HPDE6-E6E7 (cell line): ENCODE results near the gene PGAP2.
"Not testable (repeated sequence)": the region's sequence is repeated elsewhere in the genome, so short reads cannot be mapped to it uniquely, and the experiment has no call there.

Experiments used
- DNase-seq: peaks from one replicate; pipeline ENCODE4 v3.0.0; 2011; ENCODE audit warnings: missing footprints; ENCODE audit errors: extremely low spot score

PGAP2 gene

DNA sequence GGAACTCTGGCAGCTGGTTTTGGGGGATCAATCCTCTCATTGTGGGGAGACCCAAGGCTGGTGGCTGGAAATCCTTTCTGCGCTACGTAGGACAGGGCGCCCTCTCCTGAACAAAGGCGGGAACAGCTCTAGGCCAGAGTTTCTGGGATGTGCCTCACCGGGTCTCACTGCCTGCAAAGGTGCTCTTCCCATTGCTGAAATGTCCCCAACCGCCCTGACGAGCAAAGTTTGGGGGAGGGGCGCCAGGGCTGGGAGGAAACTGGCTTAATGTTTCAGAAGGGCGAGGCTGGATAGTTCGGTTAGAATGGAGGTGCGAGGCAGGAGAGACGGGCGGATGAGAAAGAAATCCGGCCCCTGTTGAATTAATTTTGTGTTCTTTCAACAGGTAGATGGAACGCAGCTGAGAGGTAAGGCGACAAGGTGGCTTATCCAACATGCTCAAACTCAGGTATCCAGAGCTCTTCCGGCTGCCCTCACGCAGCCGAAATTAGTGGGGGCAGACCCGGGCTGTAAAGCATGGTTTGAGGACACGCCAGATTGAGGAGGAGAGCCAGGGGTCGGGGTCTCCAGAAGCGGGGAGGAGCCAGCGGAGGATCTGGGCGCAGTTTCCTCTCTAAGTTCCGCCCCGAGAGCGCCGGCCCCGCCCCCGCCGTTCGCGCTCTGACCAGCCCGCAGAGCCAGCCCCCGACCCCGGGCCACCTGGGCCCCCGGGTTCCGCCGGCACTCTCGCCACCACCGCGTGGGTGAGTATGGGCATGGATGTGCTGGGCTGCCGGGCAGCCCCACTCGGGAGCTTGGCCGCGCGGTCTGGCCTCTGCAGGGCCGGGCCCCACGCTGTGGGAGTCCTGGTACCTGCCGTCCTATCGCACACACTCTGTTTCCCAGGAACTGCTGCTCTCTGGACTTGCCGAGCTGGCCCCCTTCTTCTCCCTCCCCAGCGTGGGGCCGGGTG lies at the start of gene PGAP2:
PGAP2 (plus strand) TSS at position 652 of the 952 bp plus-strand sequence. CDS start 2,700 bp downstream, outside the sequence.
- no peak for DNase-seq

DNA sequence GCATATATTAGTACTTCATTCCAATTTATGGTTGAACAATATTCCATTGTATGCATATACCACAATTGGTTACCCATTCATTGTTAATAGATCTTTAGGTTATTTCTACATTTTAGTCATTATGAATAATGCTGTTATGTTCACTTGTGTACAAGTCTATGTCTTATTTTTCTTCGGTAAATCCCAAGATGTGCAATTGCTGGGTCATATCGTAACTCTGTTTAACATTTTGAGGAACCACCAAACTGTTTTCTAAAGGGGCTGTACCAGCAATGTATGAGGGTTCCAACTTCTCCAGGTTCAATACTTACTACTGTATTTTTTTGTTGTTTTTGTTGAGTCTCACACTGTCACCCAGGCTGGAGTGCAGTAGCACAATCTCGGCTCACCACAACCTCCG lies 44.1 kb upstream of the PGAP2 start:
- no peak for DNase-seq

DNA sequence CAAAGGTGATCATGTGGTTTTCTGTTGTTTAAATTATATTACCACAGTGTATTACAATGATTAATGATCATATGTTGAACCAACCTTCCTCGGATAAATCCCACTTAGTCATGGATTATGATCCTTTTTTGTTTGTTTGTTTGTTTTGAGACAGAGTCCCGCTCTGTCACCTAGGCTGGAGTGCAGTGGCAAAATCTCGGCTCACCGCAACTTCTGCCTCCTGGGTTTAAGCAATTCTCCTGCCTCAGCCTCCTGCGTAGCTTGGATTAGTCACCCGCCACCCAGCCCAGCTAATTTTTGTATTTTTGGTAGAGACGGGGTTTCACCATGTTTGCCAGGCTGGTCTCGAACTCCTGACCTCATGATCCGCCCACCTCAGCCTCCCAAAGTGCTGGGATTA lies 41.5 kb upstream of the PGAP2 start:
- not testable (repeated sequence) for DNase-seq

DNA sequence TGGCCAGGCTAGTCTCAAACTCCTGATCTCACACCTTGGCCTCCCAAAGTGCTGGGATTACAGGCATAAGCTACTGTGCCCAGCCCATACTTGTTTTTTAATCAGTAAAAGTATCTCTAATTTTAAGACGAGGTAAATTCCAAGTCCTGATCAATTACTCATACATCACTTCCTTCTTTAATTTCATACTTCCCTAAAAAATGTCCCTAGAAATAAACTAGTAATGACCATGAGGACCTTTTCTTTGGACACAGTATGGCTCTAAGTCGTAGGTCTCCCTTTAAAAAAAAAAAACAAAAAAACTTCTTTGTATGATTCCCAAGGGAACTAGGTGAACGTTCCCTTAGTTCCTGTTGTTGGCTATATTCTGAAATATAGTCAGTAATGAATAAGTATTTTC lies 40.8 kb upstream of the PGAP2 start:
- no peak for DNase-seq

DNA sequence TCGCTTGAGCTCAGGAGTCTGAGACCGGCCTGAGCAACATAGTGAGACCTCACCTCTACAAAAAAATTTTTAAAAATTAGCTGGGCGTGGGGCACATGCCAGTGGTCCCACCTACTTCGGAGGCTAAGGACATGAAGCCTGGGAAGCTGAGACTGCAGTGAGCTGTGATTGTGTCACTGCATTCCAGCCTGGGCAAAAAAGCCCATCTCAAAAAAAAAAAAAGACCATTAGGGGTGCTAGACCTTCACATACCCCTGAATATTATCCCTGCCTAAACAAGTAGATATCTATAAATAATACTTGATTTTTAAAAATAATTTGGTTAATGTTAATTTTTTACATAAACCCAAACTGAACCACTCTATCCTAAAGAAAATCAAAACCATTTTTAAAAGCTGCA lies 35.2 kb upstream of the PGAP2 start:
- no peak for DNase-seq

DNA sequence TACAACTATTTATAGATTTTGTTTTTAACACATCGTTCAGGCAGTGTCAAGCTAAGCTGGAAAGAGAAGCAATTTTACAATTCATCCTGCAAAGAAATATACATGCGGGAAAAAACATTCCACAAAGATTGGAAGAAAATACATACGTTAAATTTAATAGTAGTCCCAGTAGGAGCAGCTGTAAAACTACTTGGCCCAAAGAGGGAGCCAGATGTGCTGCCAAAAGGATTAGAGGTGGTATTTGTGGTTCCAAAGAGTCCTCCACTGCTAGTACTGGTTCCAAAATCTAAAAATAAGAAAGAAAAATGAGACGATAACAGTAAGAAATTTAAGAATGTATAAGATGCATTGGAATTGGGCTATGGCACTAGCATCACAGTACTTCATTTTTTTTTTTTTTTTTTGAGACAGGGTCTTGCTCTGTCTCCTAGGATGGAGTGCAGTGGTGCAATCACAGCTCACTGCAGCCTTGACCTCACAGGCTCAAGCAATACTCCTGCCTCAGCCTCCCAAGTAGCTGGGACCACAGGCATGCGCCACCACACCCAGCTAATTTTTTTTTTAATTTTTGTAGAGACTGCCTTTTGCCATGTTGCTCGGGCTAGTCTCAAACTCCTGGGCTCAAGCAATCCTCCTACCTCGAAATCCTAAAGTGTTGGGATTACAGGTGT lies 32.5 kb upstream of the PGAP2 start:
- DNase-seq, result no peak

DNA sequence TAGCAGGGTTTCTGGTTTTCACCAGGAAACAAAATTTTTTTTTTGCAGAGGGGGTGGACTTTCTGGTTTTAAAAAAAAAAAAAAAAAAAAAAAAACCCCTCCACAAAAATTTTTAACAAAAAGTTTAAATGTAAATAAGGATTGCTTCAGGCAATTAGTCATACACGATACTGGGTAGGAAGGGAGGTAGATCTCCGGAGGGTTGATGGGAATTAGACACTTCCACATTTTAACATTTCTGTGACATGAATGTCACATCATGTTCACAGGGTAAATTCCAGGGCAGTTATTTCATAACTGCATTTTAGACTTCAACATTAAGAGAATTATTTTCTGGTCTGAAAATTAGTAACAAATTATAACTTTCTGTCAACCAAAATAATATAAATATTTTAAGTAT lies 26.9 kb upstream of the PGAP2 start:
- no peak for DNase-seq

DNA sequence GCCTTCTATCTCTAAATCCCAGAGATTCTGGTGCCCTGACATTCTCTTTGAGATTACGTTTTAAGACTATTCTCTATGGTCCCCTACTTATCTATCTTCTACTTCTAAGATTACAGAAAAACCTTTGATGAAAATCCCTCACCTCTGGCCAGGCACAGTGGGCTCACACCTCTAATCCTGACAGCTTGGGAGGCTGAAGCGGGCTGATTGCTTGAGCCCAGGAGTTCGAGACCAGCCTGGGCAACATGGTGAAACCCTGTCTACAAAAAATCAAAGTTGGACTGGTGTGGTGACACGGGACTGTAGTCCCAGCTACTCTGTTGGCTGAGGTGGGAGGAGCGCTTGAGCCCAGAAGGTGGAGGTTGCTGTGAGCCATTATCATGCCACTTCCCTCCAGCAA lies 25.4 kb upstream of the PGAP2 start:
- no peak for DNase-seq

DNA sequence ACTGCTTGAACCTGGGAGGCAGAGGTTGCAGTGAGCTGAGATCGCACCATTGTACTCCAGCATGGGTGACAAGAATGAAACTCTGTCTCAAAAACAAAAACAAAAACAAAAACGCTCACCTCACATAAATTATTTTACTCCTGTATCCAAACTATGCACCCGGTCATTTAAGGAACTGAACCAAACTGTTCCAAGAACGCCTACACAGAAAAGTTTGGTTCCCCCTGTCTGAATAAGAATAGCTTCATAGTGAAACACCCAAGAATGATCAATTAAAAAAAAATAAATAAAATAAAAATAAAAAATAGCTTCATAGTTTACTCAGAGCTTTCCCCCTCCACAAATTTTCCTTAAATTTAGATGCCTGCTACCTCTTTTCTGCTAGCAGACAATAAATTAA lies 24.7 kb upstream of the PGAP2 start:
- no peak for DNase-seq

DNA sequence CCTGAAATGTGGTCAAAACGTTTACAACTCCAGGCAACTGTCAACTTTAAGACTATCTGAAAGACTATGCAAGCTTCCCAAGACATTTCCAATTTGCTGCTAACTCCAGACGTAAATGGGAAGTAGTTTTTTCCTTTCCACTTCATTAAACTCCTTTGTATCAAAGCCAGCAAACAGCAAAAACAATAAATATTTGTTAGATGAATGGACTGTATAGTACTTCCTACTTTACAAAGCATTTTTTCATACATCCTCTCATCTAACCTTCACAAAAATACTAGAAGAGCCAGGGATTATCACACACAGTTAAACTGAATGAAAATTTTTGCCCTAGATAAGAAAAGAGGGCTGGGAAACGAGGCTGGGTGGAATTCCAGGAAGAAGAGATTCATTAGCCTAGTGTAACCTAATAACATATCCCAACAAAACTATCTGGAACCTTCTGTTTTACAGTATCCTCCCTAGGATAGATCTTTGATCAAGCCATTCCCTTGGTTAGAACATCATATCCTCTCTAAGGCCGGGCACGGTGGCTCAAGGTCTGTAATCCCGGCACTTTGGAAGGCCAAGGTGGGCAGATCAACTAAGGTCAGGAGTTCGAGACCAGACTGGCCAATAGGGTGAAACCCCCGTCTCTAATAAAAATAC lies 21.5 kb upstream of the PGAP2 start:
- no peak for DNase-seq

DNA sequence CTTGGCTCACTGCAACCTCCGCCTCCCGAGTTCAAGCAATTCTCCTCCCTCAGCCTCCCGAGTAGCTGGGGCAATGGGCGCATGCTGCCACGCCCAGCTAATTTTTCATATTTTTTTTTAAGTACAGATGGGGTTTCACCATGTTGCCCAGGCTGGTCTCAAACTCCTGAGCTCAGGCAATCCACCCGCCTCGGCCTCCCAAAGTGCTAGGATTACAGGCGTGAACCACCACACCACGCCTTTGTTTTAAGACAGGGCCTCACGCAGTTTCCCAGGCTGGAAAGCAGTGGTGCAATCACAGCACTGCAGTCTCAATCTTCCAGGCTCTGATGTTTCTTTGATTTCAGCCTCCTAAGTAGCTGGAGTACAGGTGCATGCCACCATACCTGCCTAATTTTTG lies 14.0 kb upstream of the PGAP2 start:
- DNase-seq, result not testable (repeated sequence)

DNA sequence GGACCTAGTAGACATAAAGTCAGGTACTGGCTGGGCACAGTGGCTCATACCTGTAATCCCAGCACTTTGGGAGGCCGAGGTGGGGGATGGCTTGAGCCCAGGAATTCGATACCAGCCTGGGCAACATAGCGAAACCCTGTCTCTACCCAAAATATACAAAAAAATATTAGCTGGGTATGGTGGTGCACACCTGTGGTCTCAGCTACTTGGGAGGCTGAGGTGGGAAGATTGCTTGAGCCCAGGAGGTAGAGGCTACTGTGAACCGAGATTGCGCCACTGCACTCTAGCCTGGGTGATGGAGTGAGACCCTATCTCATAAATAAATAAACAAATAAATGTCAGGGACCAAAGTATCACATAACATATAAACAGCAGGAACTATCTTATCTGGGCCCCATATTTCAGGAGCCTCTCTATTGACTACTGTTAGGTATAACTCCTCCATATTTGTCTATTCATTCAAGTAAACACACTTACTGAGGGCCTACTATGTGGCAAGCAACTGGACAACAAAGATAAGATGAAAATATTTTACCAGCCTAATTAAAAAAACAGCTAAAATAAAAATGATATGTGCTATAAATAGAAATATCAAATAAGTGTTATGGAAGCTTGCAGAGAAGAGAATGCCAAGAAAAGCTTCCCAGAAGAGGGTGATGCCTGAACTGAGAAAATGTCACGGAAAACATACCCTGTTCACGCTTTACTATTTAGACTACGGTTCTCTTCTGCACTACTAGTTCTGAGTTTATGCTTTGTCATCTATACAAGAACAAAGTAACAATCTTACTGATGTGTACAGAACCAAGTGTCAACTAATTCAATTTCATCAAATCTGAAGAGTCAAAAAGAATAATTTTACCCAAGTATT lies 13.0 kb upstream of the PGAP2 start:
- no peak for DNase-seq

DNA sequence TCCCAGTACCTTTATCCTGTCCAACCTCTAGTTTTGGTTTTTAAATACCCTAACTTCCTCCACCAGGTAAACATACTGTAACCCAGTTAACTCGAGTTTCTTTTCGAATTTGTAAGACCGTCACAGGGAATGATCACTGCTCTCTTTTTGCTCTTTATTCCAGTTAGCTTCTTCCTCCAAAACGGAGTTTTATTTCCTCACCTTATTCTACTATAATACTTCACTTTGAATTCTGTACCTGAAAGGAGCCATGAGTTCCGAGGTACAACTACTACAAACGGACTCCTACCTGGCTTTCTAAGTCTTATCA lies 12.4 kb upstream of the PGAP2 start:
- DNase-seq, result no peak

DNA sequence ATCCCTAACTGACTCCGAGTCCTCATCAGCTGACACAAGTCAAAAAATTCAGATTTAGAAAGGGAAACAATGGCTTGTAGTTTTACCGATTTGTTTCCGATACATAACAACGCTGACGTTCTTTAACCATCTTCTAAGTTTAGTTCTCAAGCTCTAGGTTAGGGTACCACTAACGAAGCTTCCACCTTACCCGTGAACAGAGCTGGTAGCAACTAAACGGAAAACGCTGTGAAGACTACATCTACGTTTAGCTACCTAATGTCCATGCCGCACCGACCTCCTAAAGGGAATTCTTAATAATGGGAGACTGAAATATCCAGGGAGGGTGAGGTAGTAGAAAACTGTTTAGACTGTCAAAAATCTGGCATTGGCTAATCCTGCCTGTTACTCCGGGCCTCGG lies 12.0 kb upstream of the PGAP2 start:
- no peak for DNase-seq

DNA sequence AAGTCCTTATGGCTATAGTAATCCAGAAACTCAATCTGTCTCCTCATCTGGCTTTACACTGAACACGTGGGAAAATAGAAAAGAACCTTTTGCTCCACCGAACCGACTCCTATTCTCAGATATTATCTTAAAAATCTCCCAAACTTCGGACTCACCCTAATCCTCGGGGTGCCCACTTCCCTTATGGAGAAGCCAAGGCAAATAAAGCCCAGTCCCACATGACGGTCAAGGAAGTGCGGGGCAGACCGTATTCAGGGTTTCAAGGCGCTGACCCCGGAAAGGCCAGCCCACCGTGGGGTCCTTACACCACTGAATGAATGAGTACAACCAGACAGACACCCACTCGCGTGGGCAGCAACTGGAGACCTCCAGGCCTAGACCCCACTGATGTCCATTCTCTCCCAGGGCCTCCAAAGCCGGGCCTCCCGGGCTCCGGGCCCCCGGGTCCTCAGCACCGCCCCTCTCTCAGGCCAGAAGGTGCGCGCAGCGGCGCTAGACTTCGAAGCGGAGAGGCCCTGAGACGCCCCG lies 11.5 kb upstream of the PGAP2 start:
- no peak for DNase-seq

DNA sequence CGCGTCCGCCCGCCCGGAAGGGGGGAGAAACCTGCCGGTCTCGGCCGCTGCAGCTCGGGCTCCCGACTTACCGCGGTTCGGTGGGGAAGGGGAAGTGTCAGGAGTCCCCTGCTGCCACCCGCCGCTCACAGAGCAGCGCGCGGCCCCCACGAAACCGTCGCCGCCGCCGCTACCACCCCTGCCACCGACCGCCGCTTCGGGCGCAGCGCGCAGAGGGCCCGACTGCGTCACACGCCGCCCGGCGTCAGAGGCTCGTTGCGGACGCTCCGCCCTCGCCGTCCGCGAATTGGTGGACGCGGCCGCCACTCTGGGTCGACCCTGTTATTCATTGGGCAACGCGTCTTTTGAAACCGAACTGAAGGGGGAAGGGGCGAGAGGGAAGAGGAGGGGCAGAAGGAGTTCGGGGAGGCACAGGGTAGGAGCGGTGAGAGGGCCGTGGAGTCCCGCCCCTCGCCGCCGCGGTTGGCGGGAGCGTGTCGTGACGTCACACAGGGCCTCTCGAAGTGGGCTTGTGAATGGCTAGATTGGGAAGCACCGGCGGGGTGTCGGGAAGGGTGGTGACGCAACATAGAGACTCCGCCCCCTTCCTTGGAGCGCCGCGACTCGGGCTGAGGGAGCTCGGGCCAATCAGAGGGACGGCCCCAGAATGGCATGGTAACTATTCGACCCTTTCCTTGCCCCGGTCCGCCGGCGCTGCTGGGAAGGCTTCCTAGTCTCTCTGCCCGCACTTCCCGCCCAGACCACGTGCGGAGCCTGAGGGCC lies 10.8 kb upstream of the PGAP2 start, which contains the start of gene NUP98:
NUP98 (minus strand) TSS at position 226 of the 762 bp plus-strand sequence. CDS start 15,437 bp downstream, outside the sequence.
- peak; percentile 98 for DNase-seq

DNA sequence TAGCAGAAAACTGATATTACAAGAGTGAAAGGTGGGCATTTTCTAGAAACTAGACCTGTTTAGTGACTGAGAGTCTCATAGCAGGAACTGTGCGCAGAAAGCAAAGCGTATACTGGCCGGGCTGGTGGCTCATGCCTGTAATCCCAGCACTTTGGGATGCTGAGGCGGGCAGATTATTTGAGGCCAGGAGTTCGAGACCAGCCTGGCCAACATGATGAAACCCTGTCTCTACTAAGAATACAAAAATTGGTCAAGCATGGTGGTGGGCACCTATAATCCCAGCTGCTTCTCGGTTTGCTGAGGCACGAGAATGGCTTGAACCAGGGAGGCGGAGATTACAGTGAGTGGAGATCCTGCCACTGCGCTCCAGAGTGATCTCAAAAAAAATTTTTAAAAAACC lies 9.2 kb upstream of the PGAP2 start:
- DNase-seq, result no peak

DNA sequence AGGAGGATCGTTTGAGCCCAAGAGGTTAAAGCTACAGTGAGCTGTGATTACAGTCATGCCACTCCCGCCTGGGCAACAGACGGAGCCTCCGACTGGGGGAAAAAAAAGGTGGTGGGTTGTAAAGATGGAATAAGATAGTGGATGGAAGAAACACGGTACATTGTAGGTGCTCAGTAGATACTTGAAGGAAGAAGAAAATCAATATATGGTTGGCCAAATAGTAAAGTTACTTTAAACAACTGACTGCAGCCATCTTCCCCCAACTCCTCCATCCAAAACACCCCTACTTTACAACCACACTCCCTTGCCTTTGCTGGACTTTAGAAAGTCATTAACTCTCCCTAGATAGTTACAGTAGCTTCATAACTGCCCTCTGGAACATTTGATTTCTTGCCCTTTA lies 8.5 kb upstream of the PGAP2 start:
- no peak for DNase-seq

DNA sequence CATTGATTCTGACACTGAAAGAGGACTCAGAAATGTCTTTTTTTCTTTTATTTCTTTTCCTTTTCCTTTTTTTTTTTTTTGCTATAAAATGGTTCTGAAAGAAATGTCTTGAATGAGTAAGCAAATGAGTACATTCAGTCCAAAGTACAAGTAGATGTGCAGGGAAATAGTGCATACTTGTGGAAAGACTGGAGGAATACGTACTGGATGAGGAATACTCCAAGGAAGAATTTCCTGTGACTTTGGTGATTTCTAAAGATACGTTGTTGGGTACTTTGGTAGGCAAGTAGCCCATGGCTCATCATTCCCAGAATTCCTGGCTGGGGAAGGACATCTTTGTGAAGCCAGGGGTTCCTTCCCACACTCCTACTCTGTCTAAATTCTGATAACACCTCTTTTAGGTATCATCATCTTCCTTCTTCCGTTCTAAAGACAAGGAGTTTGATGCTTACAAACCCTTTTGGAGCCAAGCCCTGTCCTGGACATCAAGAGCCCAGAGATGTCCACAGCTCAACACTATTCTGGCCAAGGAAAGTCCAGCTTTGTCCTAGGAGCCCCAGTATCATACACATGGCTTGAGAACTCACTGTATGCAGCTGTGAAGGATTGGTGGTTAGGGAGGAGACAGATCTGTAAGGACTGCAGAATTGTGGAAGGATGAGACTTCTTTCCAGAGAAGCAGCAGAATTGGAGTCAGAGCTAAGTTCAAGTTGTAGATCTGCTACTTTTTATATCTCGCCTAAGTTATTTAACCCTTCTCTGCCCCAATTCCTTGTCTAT lies 6.2 kb upstream of the PGAP2 start:
- DNase-seq, result no peak
